HTERT RPE-1 (cell line): ENCODE data around the gene MRAP2.
"Not testable (repeated sequence)": the region's sequence is repeated elsewhere in the genome, so short reads cannot be mapped to it uniquely, and the experiment has no call there.

Experiments used
- in situ Hi-C: fragments of 300-500 bp; cut with MboI; formaldehyde crosslinking; loops from 4 replicates; pipeline ENCODE4 v1.14.3; 2020; ENCODE audit warnings: low sequenced_read_pairs

Gene MRAP2

GRCh38 chr6:84118191-84118590 is 84.6 kb downstream of the MRAP2 start:
- in situ Hi-C loops = no loop called here

GRCh38 chr6:84119277-84119676 is 85.7 kb downstream of the MRAP2 start:
- in situ Hi-C loops = no loop called here

- in situ Hi-C loops = no loop called here
Measured at GRCh38 chr6:84123186-84123585, 89.6 kb downstream of the MRAP2 start.

- in situ Hi-C loops = not testable (repeated sequence)
Measured at GRCh38 chr6:84129588-84129987, 96.0 kb downstream of the MRAP2 start.

GRCh38 chr6:84133385-84133784 is 99.8 kb downstream of the MRAP2 start:
- in situ Hi-C loops = not testable (repeated sequence)

- in situ Hi-C loops = no loop called here
Measured at GRCh38 chr6:84135291-84135690, 101.7 kb downstream of the MRAP2 start.

GRCh38 chr6:84136364-84137050 is 102.9 kb downstream of the MRAP2 start:
- in situ Hi-C loops = no loop called here

GRCh38 chr6:84137051-84137375 is 103.4 kb downstream of the MRAP2 start:
- in situ Hi-C loops = no loop called here

GRCh38 chr6:84137989-84138575 is 104.5 kb downstream of the MRAP2 start:
- in situ Hi-C loops = no loop called here

- in situ Hi-C loops = no loop called here
Measured at GRCh38 chr6:84139311-84139710, 105.7 kb downstream of the MRAP2 start.
